Heart left ventricle (tissue), 16 donors: ENCODE measurements around the gene ITM2C. TPM values are rescaled to one million over a fixed set of nuclear protein-coding genes. Genes with fewer than 3 reads are reported as not detected.

Source experiments
- ATAC-seq, 4 donors: fragments of 200-7000 bp; cut with Tn5 transposase; one replicate each; pipeline ENCODE4 v1.9.1; 2020 to 2022; ENCODE audit warnings: moderate library complexity in 4 of 4, mild to moderate bottlenecking in 3 of 4, moderate number of reproducible peaks in 1 of 4
- DNase-seq, 5 donors: peaks; one replicate each; pipeline ENCODE4 v3.0.0-alpha.2; 2020
- H3K27ac ChIP-seq, 12 donors: fragments of 200-600 bp; sonication (generic) in 4 of 12; one replicate each; pipeline versions ENCODE4 v1.5.0 to v1.8.0; 2016 to 2022; ENCODE audit warnings: mild to moderate bottlenecking in 2 of 12
- H3K27me3 ChIP-seq, 9 donors: fragments of 200-600 bp; sonication (generic) in 2 of 9; one replicate each; pipeline versions ENCODE4 v1.5.1 to v1.8.0; 2016 to 2022; ENCODE audit warnings: mild to moderate bottlenecking in 3 of 9
- H3K36me3 ChIP-seq, 9 donors: fragments of 200-600 bp; sonication (generic) in 2 of 9; one replicate each; pipeline versions ENCODE4 v1.5.0 to v1.8.0; 2018 to 2022; ENCODE audit warnings: mild to moderate bottlenecking in 2 of 9
- H3K4me1 ChIP-seq, 12 donors: fragments of 200-600 bp; sonication (generic) in 4 of 12; one replicate each; pipeline versions ENCODE4 v1.5.0 to v1.8.0; 2016 to 2022; ENCODE audit warnings: mild to moderate bottlenecking in 3 of 12
- H3K4me3 ChIP-seq, 12 donors: fragments of 200-600 bp; sonication (generic) in 4 of 12; one replicate each; pipeline versions ENCODE4 v1.5.0 to v1.8.0; 2017 to 2022; ENCODE audit warnings: mild to moderate bottlenecking in 9 of 12, moderate library complexity in 4 of 12
- H3K9me3 ChIP-seq, 12 donors: fragments of 200-600 bp; sonication (generic) in 4 of 12; one replicate each; pipeline versions ENCODE4 v1.5.0 to v1.8.0; 2016 to 2022; ENCODE audit warnings: mild to moderate bottlenecking in 1 of 12
- POLR2A ChIP-seq, 2 donors: fragments of 450-650 bp; IDR thresholded peaks; one replicate each; pipeline ENCODE4 v1.6.1; 2017; ENCODE audit warnings: antibody characterized with exemption in 2 of 2, mild to moderate bottlenecking in 2 of 2, moderate library complexity in 2 of 2
- WGBS, 4 donors: extraction: QIAGEN DNeasy Blood & Tissue Kit in 2 of 4; methylation state at CpG; one replicate each; pipeline versions ENCODE4 v1.1.5 to v1.1.7; 2013 to 2018; 5-methylcytosine and 5-hydroxymethylcytosine counted together
- intact Hi-C, 10 donors: fragments of 100-400 bp; cut with DNase I; formaldehyde crosslinking; loops; one replicate each; pipeline versions ENCODE4 v1.11.1 to v1.14.2; 2022
- polyA plus RNA-seq, 2 donors: library from polyadenylated mRNA; stranded (reverse); fragments of 200-250 nt; gene quantifications; one replicate each; pipeline ENCODE4 v1.2.3, GENCODE V29; 2013
- total RNA-seq, 9 donors: library from RNA; depleted of rRNA in 2 of 9; stranded (reverse); fragments of >200 nt in 2 of 9; fragmentation: NEBNext Ultra II Directional in 3 of 9; extraction: Animal tissue kit (Norgen Biotek cat#: 25700) in 3 of 9; gene quantifications; one replicate each; pipeline versions ENCODE4 v1.1.0 to v1.2.4, GENCODE V29; 2016 to 2023
- TF ChIP-seq, protein P1 (sequence below), 12 donors: fragments of 200-600 bp; sonication (generic) in 4 of 12; IDR thresholded peaks; one replicate each; pipeline versions ENCODE4 v1.5.0 to v1.8.0; 2018 to 2022; ENCODE audit warnings: antibody characterized with exemption in 12 of 12, mild to moderate bottlenecking in 5 of 12
- donor health status: ischemic (EF 13 %, LVEDD 7.1; RV severe dilation, severe dysfunction).
- donor health status: healthy with polysubstance abuse.
- donor health status: DM: no; HTN: yes; CAD: no.
- donor health status: DM: no; HTN: no; CAD: no.
- donor health status: ischemic (EF 25% LVEDD 6.9; RV normal size, moderate dysfunction).
- donor health status: ischemic (EF 25% LVEDD 5.7; RV mildly dilated, moderate dysfunction).
- donor health status: healthy.
- donor health status: DM: yes; HTN: yes; CAD: no.
- donor health status: ischemic (EF 35%, LVEDD 5.7; RV mildly dilated, moderate dysfunction).
- donor health status: nonischemic (EF 11% LVEDD 7.7; RV severe dilation, severe dysfunction).
- donor health status: DM: yes; HTN: yes; CAD: no.
- donor health status: PGD.
- donor health status: ischemic (EF 29% LVEDD 5.4; RV normal size, mild dysfunction).
- donor health status: nonischemic (EF 23%, LVEDD 6.1; RV moderate dilation, normal function).

ITM2C gene
- total and polyA plus RNA-seq, 11 donors: 19.7 to 36.6 (median 26.0) TPM

DNA sequence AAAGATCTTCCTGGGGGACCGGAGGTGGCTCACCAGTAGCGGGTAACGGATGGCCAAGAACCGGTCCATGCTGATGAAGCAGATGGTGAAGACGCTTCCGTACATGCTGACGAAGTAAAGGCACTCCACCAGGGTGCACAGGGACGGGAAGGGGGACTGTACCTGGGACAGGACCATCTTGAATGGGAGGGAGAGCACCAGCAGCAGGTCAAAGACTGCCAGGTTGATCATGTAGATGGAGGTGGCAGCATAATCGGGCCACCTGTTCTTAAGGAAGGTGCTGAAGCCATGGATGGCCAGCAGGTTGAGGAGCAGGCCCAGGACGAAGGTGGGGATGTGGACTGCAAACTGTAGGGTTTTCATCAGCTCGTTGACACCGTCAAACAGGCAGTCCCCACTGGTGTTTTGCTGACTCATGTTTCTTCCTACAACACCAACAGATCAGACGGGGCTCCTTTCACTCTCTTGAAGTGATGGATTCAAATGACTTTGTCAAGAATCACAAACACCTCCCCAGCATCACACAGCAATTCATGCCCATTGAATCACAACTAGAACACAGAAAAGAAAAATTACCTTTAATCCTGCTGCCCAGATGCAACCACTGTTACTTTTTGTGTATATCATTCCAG is 45.9 kb downstream of the ITM2C start:
- intact Hi-C loops: loop anchor here in 1 of 10 donors (5.0 kb wide), 3 partner anchors 43 to 77 kb away; no protein-coding TSS in a partner anchor
- ATAC-seq: no peak
- peaks cover 0 to 13% (median 0%) of the 10 kb centered on the region in 12 donors for H3K4me1 ChIP-seq
- H3K36me3 ChIP-seq: no peaks in the 10 kb centered on the region
- DNase-seq: peak in 1 of 5 donors; percentile 21
- no peak overlapping the region for H3K27ac ChIP-seq
- 82 to 88% (median 84%) methylated on average over 13 of the region's 13 CpGs for WGBS, 4 donors
- no peak for TF ChIP-seq POLR2A (IDR thresholded peaks at IDR 0.05)
- TF ChIP-seq, protein P1, sequence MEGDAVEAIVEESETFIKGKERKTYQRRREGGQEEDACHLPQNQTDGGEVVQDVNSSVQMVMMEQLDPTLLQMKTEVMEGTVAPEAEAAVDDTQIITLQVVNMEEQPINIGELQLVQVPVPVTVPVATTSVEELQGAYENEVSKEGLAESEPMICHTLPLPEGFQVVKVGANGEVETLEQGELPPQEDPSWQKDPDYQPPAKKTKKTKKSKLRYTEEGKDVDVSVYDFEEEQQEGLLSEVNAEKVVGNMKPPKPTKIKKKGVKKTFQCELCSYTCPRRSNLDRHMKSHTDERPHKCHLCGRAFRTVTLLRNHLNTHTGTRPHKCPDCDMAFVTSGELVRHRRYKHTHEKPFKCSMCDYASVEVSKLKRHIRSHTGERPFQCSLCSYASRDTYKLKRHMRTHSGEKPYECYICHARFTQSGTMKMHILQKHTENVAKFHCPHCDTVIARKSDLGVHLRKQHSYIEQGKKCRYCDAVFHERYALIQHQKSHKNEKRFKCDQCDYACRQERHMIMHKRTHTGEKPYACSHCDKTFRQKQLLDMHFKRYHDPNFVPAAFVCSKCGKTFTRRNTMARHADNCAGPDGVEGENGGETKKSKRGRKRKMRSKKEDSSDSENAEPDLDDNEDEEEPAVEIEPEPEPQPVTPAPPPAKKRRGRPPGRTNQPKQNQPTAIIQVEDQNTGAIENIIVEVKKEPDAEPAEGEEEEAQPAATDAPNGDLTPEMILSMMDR (IDR thresholded peaks at IDR 0.05): no peak
- no peaks in the 10 kb centered on the region for H3K9me3 ChIP-seq
- H3K27me3 ChIP-seq: peaks cover 0 to 3% (median 0%) of the 10 kb centered on the region in 9 donors
- no peak overlapping the region for H3K4me3 ChIP-seq

DNA sequence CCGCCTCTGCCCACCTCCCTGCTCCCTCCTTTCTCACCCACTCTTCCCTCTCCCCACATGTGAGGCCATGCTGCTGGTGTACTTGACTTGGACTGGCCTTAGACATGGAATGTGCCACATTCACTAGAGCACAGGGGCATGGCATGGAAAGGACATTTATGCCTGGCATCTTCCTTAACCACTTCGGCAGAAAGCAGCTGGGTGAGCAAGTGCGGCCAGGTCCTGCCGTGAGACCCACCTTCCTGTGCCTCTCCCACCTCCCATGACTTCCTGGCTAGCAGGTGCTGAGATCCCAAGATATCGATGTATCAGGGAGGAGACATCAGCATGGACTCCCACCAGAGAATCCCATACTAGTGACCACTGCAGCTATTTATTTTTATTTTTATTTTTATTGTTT is 47.3 kb downstream of the ITM2C start:
- WGBS, 4 donors: 71 to 96% (median 87%) methylated on average over 5 of the region's 5 CpGs
- no peak overlapping the region for H3K27ac ChIP-seq
- H3K4me3 ChIP-seq: no peak overlapping the region
- H3K4me1 ChIP-seq: peaks cover 0 to 13% (median 0%) of the 10 kb centered on the region in 12 donors
- TF ChIP-seq POLR2A (IDR thresholded peaks at IDR 0.05): no peak
- TF ChIP-seq, protein P1 (IDR thresholded peaks at IDR 0.05): no peak
- intact Hi-C loops: loop anchor here in 1 of 10 donors (5.0 kb wide), 3 partner anchors 45 to 75 kb away; no protein-coding TSS in a partner anchor
- DNase-seq (peak in 2 of 5 donors; percentile 9 to 14), ATAC-seq (no peak)
- no peaks in the 10 kb centered on the region for H3K36me3 ChIP-seq
- peaks cover 0 to 4% (median 0%) of the 10 kb centered on the region in 9 donors for H3K27me3 ChIP-seq
- H3K9me3 ChIP-seq: no peaks in the 10 kb centered on the region

DNA sequence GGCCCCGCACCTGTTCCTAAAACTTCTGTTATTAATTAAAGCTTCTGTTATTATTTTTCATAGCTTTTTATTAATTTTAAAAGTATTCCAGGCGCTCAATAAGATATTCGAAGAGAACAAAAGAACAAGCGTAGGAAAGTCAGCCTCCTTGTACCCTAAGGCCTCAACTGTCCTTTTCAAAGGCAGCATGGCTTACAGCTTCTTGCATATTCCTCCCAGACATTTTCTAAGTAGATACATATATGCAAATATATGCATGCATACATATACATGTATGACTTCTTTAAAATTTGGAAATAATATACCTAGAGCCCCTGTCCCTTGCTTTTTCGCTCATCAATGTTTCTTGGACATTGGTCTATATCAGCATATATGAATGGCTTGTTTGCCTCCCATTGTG is 48.0 kb downstream of the ITM2C start:
- Histone ChIP-seq H3K9me3 (no peaks in the 10 kb centered on the region), H3K36me3 (no peaks in the 10 kb centered on the region), H3K27me3 (peaks cover 0 to 6% (median 0%) of the 10 kb centered on the region in 9 donors), H3K27ac (peak overlapping the region in 1 of 12 donors; percentile 15), H3K4me3 (no peak overlapping the region), H3K4me1 (peaks cover 0 to 13% (median 0%) of the 10 kb centered on the region in 12 donors)
- DNase-seq: no peak
- intact Hi-C loops: loop anchor here in 1 of 10 donors (5.0 kb wide), 3 partner anchors 45 to 75 kb away; no protein-coding TSS in a partner anchor
- ATAC-seq: no peak
- TF ChIP-seq POLR2A (IDR thresholded peaks at IDR 0.05): no peak
- TF ChIP-seq, protein P1 (IDR thresholded peaks at IDR 0.05): no peak
- WGBS, 4 donors: 88 to 98% (median 97%) methylated on average over 5 of the region's 5 CpGs

DNA sequence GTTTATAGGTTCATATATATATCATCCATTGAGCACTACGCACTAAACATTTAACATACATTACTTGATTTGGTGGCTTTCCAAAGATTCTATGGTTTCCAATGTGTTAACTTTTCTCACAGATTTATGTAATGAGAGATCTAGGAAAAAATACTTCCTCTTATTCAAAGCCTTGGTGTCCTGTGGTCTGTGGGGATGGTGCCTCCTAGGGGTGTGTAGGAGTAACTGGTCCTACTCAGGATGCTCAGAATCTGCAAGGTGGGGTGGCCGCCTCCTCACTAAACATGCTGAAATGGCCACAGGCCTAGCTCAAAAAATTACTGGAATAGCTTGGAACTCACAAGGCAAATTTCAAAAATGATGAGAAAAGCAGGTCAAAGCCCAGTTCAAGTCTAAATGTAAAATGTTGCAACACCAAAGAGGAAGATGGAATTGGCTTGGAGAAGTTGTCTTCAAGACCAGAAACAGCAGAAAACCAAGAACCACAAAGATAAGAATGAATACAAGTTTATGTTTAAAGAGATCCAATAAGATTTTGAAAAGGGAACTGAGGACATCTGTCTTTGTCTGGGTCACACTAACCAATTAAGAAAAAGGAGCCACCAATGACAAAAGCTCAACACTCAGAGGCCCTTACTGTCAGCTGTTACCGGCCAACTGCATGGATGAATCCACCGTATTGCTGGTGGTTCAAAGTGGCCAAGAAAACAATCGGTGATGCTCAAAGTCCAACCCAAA is 48.8 kb downstream of the ITM2C start:
- ATAC-seq (peak in 1 of 4 donors; percentile 24), DNase-seq (peak in 3 of 5 donors; percentile 25 to 44 (median 36))
- no peaks in the 10 kb centered on the region for H3K36me3 ChIP-seq
- H3K27me3 ChIP-seq: peaks cover 0 to 13% (median 0%) of the 10 kb centered on the region in 9 donors
- 81 to 89% (median 86%) methylated on average over 5 of the region's 5 CpGs for WGBS, 4 donors
- H3K4me1 ChIP-seq: peaks cover 0 to 10% (median 0%) of the 10 kb centered on the region in 12 donors
- H3K4me3 ChIP-seq: no peak overlapping the region
- no peaks in the 10 kb centered on the region for H3K9me3 ChIP-seq
- peak overlapping the region in 1 of 12 donors; percentile 72 for H3K27ac ChIP-seq
- intact Hi-C loops: loop anchor here in 1 of 10 donors (5.0 kb wide), 3 partner anchors 46 to 74 kb away; no protein-coding TSS in a partner anchor
- TF ChIP-seq, protein P1 (IDR thresholded peaks at IDR 0.05): peak in 9 of 12 donors; percentile 3 to 55 (median 37)
- no peak for TF ChIP-seq POLR2A (IDR thresholded peaks at IDR 0.05)
